Measurements from ENCODE around the gene RNF19B. TPM values are rescaled to one million over a fixed set of nuclear protein-coding genes. Genes with fewer than 3 reads are reported as not detected.

RNF19B gene
- total RNA-seq, 2 experiments from 2014 or later: 33.4 to 37.4 TPM

- DNase-seq (no peak), ATAC-seq (ENCODE audit: poor library complexity) (no peak)
- Mint-ChIP-seq H3K27ac (no peak overlapping the region), H3K9me3 (no peaks in the 10 kb centered on the region), H3K36me3 (ENCODE audit: low read depth) (no peaks in the 10 kb centered on the region), H3K4me3 (no peak overlapping the region), H3K4me1 (ENCODE audit: low read depth) (peaks cover 14% of the 10 kb centered on the region), H3K27me3 (peaks cover 86% of the 10 kb centered on the region)
- no peak for TF ChIP-seq CTCF (IDR thresholded peaks at IDR 0.05)
- H3K36me3 ChIP-seq (ENCODE audit: insufficient read depth, low read length): no peaks in the 10 kb centered on the region
- ChIA-PET CTCF (interaction anchor here (0.5 to 0.6 kb wide), 2 partner anchors 56 to 370 kb away, joined by 3 read pairs; no protein-coding TSS in a partner anchor), POLR2A (no interaction called here)
- H3K27me3 ChIP-seq (ENCODE audit: control insufficient read depth in 1 of 2, insufficient read depth in 2 of 2, low read length in 2 of 2): peaks cover 38 to 71% of the 10 kb centered on the region in 2 experiments
- intact Hi-C loops (cut with DNase I, micrococcal nuclease): no loop called here
- H3K9me3 ChIP-seq (ENCODE audit: control insufficient read depth in 1 of 2, insufficient read depth in 1 of 2, low read length in 2 of 2): peaks cover 0 to 21% of the 10 kb centered on the region in 2 experiments
- no peak overlapping the region for H3K27ac ChIP-seq (ENCODE audit: low read depth in 1 of 2, low read length in 2 of 2)
- H3K4me1 ChIP-seq (ENCODE audit: insufficient read depth, low read length): peaks cover 27% of the 10 kb centered on the region
- H3K4me3 ChIP-seq (ENCODE audit: low read length): no peak overlapping the region
Observed at GRCh38 chr1:32897082-32898049, 67.2 kb downstream of the RNF19B start.

- Histone ChIP-seq H3K4me1 (ENCODE audit: insufficient read depth, low read length) (peaks cover 24% of the 10 kb centered on the region), H3K9me3 (ENCODE audit: control insufficient read depth in 1 of 2, insufficient read depth in 1 of 2, low read length in 2 of 2) (peaks cover 0 to 18% of the 10 kb centered on the region in 2 experiments), H3K27me3 (ENCODE audit: control insufficient read depth in 1 of 2, insufficient read depth in 2 of 2, low read length in 2 of 2) (peaks cover 44 to 73% of the 10 kb centered on the region in 2 experiments), H3K36me3 (ENCODE audit: insufficient read depth, low read length) (no peaks in the 10 kb centered on the region), H3K27ac (ENCODE audit: low read depth in 1 of 2, low read length in 2 of 2) (no peak overlapping the region), H3K4me3 (ENCODE audit: low read length) (no peak overlapping the region)
- no peak for TF ChIP-seq CTCF (IDR thresholded peaks at IDR 0.05)
- Mint-ChIP-seq H3K27ac (no peak overlapping the region), H3K27me3 (peaks cover 86% of the 10 kb centered on the region), H3K36me3 (ENCODE audit: low read depth) (no peaks in the 10 kb centered on the region), H3K4me1 (ENCODE audit: low read depth) (peaks cover 17% of the 10 kb centered on the region), H3K4me3 (no peak overlapping the region), H3K9me3 (no peaks in the 10 kb centered on the region)
- intact Hi-C loops (cut with DNase I, micrococcal nuclease): no loop called here
- ChIA-PET CTCF (no interaction called here), POLR2A (no interaction called here)
- DNase-seq (no peak), ATAC-seq (ENCODE audit: poor library complexity) (no peak)
Observed at GRCh38 chr1:32896451-32896850, 68.2 kb downstream of the RNF19B start.

GRCh38 chr1:32895325-32896215 is 69.0 kb downstream of the RNF19B start:
- H3K27me3 Mint-ChIP-seq: peaks cover 91% of the 10 kb centered on the region
- H3K4me3 Mint-ChIP-seq: no peak overlapping the region
- H3K9me3 ChIP-seq (ENCODE audit: control insufficient read depth in 1 of 2, insufficient read depth in 1 of 2, low read length in 2 of 2): peaks cover 0 to 16% of the 10 kb centered on the region in 2 experiments
- DNase-seq (no peak), ATAC-seq (ENCODE audit: poor library complexity) (no peak)
- no peaks in the 10 kb centered on the region for H3K9me3 Mint-ChIP-seq
- H3K27me3 ChIP-seq (ENCODE audit: control insufficient read depth in 1 of 2, insufficient read depth in 2 of 2, low read length in 2 of 2): peaks cover 48 to 77% of the 10 kb centered on the region in 2 experiments
- no peaks in the 10 kb centered on the region for H3K36me3 ChIP-seq (ENCODE audit: insufficient read depth, low read length)
- TF ChIP-seq CTCF (IDR thresholded peaks at IDR 0.05): no peak
- ChIA-PET CTCF (no interaction called here), POLR2A (no interaction called here)
- intact Hi-C loops (cut with DNase I, micrococcal nuclease): no loop called here
- H3K4me3 ChIP-seq (ENCODE audit: low read length): no peak overlapping the region
- H3K27ac Mint-ChIP-seq: no peak overlapping the region
- peaks cover 18% of the 10 kb centered on the region for H3K4me1 ChIP-seq (ENCODE audit: insufficient read depth, low read length)
- peaks cover 17% of the 10 kb centered on the region for H3K4me1 Mint-ChIP-seq (ENCODE audit: low read depth)
- no peak overlapping the region for H3K27ac ChIP-seq (ENCODE audit: low read depth in 1 of 2, low read length in 2 of 2)
- H3K36me3 Mint-ChIP-seq (ENCODE audit: low read depth): no peaks in the 10 kb centered on the region
